COLO829 (cell line): ENCODE measurements around the gene RAB36.

ENCODE experiments used
- DNase-seq: peaks from one replicate; pipeline ENCODE4 v3.0.0; 2012; ENCODE audit warnings: low spot score

The RAB36 gene

GRCh38 chr22:23206915-23207314 lies 61.6 kb downstream of the RAB36 start:
- DNase-seq = no peak

GRCh38 chr22:23207729-23208393 lies 62.6 kb downstream of the RAB36 start:
- DNase-seq = no peak

- DNase-seq = no peak
Observed at GRCh38 chr22:23210428-23211170, 65.3 kb downstream of the RAB36 start.

- no peak for DNase-seq
Observed at GRCh38 chr22:23211622-23212021, 66.3 kb downstream of the RAB36 start.

GRCh38 chr22:23212061-23213021 lies 67.1 kb downstream of the RAB36 start:
- no peak for DNase-seq

GRCh38 chr22:23213022-23213555 lies 67.8 kb downstream of the RAB36 start:
- DNase-seq = no peak

GRCh38 chr22:23213581-23214334 lies 68.5 kb downstream of the RAB36 start:
- DNase-seq = no peak
